ENCODE data around the gene FEZ2.

The FEZ2 gene

GRCh38 chr2:36541891-36542595 is 55.9 kb downstream of the FEZ2 start:
- TF ChIP-seq, protein P1, sequence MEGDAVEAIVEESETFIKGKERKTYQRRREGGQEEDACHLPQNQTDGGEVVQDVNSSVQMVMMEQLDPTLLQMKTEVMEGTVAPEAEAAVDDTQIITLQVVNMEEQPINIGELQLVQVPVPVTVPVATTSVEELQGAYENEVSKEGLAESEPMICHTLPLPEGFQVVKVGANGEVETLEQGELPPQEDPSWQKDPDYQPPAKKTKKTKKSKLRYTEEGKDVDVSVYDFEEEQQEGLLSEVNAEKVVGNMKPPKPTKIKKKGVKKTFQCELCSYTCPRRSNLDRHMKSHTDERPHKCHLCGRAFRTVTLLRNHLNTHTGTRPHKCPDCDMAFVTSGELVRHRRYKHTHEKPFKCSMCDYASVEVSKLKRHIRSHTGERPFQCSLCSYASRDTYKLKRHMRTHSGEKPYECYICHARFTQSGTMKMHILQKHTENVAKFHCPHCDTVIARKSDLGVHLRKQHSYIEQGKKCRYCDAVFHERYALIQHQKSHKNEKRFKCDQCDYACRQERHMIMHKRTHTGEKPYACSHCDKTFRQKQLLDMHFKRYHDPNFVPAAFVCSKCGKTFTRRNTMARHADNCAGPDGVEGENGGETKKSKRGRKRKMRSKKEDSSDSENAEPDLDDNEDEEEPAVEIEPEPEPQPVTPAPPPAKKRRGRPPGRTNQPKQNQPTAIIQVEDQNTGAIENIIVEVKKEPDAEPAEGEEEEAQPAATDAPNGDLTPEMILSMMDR (IDR thresholded peaks at IDR 0.05; ENCODE audit: low read depth, low read length) = no peak
- no peak for DNase-seq (ENCODE audit: extremely low read depth, low read depth)

- TF ChIP-seq, protein P1 (IDR thresholded peaks at IDR 0.05; ENCODE audit: low read depth, low read length) = no peak
- DNase-seq (ENCODE audit: extremely low read depth, low read depth) = no peak
Measured at GRCh38 chr2:36540986-36541754, 56.8 kb downstream of the FEZ2 start.

DNA sequence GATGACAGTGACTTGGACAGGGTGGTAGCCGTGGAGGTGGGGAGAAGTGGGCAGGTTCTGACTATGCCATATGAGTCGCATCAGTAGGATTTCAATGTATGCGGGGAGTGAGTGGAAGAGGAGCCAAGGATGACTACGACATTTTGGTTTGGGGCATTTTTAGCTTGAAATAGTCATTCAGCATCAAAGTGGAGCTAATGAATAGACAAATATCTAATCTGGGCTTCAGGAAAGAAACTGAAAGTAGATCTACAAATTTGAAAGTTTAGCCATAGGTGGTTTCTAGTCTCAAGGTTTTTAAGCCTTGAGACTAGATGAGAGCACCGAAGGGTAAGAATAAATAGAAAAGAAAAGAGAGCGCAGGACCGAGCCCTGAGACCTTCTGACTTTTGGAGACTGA is 58.3 kb downstream of the FEZ2 start:
- DNase-seq (ENCODE audit: extremely low read depth, low read depth) = no peak
- TF ChIP-seq, protein P1 (IDR thresholded peaks at IDR 0.05; ENCODE audit: low read depth, low read length) = no peak

- no peak for DNase-seq (ENCODE audit: extremely low read depth, low read depth)
Measured at GRCh38 chr2:36538335-36538734, 59.6 kb downstream of the FEZ2 start.

DNA sequence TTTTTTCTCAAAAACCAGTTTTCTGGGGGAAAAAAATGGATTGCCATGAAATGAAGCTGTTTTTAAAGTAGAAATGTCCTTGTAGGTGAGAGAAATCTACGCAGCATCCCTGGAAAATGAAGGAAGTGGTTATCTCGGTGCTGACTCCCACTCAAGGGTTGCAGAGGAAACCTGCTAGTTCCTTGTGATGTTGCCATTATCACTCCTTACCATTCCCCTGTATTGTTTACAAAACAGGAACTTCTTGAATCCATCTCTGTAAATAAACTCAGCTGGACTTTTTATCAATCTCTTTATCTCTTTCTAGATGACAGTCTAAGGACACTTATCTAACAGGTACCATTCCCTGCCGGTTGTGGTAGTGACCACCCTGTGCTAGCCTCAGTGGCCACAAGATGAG is 61.2 kb downstream of the FEZ2 start:
- DNase-seq (ENCODE audit: extremely low read depth, low read depth) = no peak
- TF ChIP-seq, protein P1 (IDR thresholded peaks at IDR 0.05; ENCODE audit: low read depth, low read length) = no peak

More at GRCh38 chr2:36538335-36538734, 59.6 kb downstream of the FEZ2 start:
- TF ChIP-seq, protein P1 (IDR thresholded peaks at IDR 0.05; ENCODE audit: low read depth, low read length) = no peak

DNA sequence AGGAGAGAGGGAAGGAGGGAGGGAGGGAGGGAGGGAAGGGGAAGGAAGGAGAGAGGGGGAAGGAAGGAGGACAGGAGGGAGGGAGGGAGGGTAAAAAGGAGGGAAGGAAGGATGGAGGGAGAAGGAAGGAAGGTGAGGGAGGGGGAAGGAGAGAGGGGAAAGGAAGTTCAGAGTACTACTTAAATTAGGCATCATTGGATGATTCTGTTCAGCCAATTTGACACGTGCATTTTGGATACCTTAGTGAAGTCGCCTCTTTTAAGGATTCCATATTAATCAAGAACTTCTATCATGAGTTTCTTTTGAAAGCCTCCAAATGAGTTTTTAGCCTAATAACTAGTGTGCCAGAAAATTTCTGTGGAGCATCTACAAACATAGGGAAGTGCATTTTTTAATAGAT is 62.9 kb downstream of the FEZ2 start:
- TF ChIP-seq, protein P1 (IDR thresholded peaks at IDR 0.05; ENCODE audit: low read depth, low read length) = no peak

DNA sequence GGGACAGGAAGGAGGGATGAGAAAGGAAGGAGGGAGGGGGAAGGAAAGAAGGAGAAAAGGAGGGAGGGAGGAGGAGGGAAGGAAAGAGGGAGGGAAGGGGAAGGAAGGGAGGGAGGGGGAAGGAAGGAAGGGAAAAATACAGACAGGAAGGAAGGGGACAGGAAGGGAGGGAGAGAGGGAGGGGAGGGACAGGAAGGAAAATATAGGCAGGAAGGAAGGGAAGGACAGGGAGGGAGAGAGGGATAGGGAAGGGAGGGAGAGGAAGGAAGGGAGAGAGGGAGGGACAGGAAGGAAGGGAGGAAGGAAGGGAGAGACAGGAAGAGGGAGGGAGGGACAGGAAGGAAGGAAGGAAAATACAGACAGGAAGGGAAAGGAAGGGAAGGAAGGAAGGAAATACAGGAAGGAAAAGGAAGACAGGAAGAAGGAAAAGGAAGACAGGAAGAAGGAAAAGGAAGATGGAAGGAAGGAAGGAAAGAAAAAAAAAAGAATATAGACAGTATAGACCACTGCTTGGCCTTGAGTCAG is 63.6 kb downstream of the FEZ2 start:
- TF ChIP-seq, protein P1 (IDR thresholded peaks at IDR 0.05; ENCODE audit: low read depth, low read length) = no peak

More for the DNA sequence above, 62.9 kb downstream of the FEZ2 start:
- DNase-seq (ENCODE audit: extremely low read depth, low read depth) = no peak

More for the DNA sequence above, 63.6 kb downstream of the FEZ2 start:
- no peak for DNase-seq (ENCODE audit: extremely low read depth, low read depth)

Data from AG09319 (cell line).